GM10847 (cell line): ENCODE results near the gene NSRP1.

Experiments used
- POLR2A ChIP-seq: IDR thresholded peaks from 2 replicates; pipeline ENCODE4 v1.6.1; 2011; ENCODE audit not compliant: insufficient read length; ENCODE audit errors: extremely low read depth

NSRP1 gene

DNA sequence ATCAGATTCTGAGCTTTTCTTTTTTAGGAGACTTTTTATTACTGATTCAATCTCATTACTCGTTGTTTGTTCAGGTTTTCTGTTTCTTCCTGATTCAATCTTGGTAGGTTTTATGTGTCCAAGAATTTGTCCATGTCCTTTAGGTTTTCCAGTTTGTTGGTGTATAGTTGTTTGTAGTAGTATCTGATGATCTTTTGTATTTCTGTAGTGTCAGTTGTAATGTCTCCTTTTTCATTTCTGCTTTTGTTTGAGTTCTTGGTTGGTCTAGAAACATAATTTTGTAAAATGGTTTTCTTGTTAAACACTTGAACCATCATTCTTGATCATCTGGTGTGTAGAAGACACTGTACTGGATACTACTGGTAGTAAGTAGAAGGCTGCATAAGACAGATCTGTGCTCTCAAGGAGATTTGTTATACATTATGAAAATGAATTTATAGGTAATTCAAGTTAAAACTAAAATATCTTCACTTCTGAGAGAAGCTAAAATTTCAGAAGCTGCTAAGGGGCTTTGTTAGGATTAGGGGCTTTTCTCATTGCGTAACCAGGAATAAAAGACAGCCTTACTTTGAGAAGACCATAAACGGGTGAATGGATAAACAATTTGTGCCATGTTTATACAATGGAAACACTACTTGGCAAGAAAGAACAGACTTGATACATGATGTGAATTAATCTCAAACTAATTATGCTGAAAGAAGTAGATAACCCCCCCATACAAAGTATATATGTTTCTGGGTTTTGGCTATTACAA, 44.0 kb downstream of the NSRP1 start:
- no peak for TF ChIP-seq POLR2A

- TF ChIP-seq POLR2A, result no peak
These were observed 45.0 kb downstream of the NSRP1 start for GRCh38 chr17:30161601-30162000.

GRCh38 chr17:30164531-30164930, 47.9 kb downstream of the NSRP1 start:
- TF ChIP-seq POLR2A, result no peak

DNA sequence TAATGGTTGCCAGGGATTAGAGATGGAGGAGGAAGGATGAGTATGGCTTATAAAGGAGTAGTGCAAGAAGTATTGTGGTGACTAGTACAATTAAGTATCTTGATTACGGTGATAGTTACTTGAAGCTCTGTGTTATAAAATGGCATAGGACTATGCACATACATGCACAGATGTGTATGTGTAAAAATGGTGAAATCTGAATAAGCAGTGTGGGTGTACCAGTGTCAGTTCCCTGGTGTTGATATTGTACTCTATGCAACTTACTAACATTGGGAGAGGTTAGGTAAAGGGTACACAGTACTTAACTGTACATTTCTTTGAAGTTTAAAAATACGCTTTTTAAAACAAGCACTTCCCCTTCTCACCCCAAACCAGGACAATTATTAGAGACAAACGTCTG, 48.5 kb downstream of the NSRP1 start:
- TF ChIP-seq POLR2A, result no peak

- TF ChIP-seq POLR2A, result no peak
These were observed 49.3 kb downstream of the NSRP1 start for GRCh38 chr17:30165960-30166359.

DNA sequence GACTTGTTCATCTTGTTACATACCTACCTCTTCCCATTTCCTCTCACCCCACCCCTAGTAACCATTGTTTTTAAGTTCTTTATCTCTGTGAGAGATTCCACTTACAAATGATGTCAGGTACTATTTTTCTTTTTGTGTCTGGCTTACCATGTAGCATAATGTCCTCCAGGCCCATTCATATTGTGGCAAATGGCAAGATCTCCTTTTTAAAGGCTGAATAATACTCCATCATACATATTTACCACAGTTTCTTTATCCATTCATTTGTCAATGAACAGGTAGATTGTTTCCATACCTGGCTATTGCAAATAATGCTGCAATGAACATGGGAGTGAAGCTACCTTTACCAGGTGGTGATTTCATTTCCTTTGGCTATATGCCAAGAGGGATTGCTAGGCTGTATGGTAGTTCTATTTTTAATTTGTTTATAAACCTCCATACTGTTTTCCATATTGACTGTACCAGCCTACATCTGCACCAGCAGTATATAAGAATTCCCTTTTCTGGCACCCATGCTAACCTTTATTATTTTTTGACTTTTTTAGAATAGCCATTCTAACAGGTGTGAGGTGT, 53.9 kb downstream of the NSRP1 start:
- TF ChIP-seq POLR2A, result no peak

DNA sequence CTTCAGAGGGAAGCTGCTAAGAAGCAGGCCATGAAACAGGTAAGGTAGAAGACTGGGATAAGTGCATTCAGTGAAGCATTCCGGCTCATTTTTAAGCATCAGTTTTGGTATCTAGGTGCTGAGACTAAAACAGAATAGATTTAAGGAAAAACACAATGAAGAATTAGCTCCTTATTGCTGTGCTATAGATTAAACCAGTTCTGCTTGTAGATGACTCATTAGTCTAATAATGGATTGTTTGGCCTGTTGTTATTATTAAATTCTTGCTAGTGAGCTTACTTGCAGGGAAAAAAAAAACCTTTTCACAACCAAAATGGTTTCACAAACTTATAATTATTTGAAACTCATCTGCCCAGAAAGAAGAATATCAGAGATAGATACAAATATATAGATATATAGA, 55.9 kb downstream of the NSRP1 start:
- no peak for TF ChIP-seq POLR2A

DNA sequence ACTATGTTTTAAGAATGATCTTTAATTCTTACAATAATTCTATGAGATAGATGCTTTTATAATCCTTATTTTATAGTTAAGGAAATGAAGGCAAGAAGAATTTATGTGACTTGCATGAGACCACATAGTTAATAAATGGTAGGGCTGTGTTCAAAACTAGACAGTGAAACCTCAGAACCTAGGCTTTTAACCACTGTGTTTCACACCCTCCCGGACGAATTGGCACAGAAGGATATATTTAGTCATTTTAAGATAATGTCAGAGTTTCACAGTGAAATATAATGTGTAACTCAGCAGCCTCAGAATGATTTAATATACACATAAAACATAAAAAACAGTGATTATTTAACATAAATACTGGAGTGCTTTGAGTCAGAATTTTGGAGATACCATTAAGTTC, 57.0 kb downstream of the NSRP1 start:
- no peak for TF ChIP-seq POLR2A

- TF ChIP-seq POLR2A, result no peak
These were observed 57.9 kb downstream of the NSRP1 start for GRCh38 chr17:30174556-30174955.

DNA sequence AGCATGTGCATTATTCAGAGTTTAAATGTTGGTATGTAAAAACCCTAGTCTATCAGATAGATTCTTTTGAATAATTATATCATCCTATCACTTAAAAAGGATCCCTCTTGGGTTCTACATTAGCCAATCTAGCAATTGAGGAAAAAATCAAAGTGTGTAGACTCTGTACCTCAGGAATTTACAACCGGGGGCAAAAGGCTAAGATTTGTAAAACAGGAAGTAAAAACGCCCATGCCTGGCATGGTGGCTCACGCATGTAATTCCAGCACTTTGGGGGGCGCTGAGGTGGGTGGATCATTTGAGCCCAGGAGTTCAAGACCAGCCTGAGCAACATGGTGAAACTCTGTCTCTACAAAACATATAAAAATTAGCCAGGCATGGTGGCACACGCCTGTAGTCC, 60.2 kb downstream of the NSRP1 start:
- TF ChIP-seq POLR2A, result no peak

- TF ChIP-seq POLR2A, result no peak
These were observed 70.1 kb downstream of the NSRP1 start for GRCh38 chr17:30186761-30187160.

DNA sequence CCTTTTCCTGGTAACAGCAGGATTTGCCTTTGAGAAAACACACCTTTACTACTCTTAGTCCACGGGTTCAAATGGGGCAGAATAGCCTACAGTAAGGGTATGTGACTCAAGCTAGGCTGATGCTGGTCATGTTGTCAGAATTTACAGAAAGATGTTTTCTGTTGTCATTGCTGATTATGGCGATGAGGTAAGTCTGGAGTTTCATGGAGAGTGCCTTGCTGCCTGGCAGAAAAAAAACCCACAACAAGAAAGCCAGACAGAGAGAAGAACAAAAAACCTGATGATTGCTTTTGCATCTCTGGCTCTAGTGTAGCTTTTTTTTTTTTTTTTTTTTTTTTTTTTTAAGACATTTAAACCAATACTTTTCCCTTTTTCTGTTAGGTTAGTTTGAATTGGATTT, 71.0 kb downstream of the NSRP1 start:
- no peak for TF ChIP-seq POLR2A

GRCh38 chr17:30188211-30188939, 71.8 kb downstream of the NSRP1 start:
- TF ChIP-seq POLR2A, result no peak

DNA sequence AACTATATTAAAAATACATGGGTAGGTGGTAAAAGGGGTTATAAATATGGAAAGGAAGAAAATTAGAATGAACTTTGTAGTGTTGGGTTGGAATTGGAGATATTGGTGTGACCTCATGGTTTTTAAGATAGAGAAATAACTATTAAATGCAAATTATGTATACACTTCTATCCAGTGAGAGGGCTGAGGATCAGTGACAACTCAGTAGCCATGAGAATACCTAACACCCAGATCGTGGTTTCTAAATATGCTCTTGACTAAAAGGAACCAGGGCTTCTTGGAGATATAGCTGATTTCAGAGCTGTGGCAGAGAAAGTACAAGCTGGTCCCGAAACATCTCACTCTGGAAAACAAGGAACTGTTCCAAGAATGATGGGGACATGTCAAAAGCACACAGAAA, 74.5 kb downstream of the NSRP1 start:
- TF ChIP-seq POLR2A, result no peak

DNA sequence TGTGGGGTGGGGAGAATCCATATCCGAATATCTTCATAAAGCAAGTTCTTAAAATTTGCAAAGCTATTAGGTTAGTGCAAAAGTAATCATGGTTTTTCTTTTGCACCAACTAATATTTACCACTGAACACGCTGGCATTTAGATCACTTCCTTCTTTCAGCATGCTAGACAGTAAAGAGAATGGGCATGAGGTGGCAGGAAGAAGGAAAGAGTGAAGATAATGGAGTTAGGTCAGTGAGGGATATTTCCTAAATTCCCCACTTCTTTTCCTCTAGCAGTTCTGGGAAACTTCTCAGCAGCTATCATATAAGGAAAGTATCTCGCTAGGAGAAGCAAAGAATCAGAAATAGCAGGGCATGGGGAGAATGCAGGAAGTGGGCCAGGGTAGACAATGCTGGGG, 79.9 kb downstream of the NSRP1 start:
- no peak for TF ChIP-seq POLR2A

GRCh38 chr17:30197416-30197815, 80.8 kb downstream of the NSRP1 start:
- no peak for TF ChIP-seq POLR2A
